Heart left ventricle (tissue), 13 donors: Measurements from ENCODE around the gene CCDC60.

Experiments used
- CTCF ChIP-seq, 12 donors: fragments of 200-600 bp; sonication (generic) in 4 of 12; IDR thresholded peaks; one replicate each; pipeline versions ENCODE4 v1.5.0 to v1.8.0; 2018 to 2022; ENCODE audit warnings: antibody characterized with exemption in 12 of 12, mild to moderate bottlenecking in 5 of 12
- POLR2A ChIP-seq, 2 donors: fragments of 450-650 bp; IDR thresholded peaks; one replicate each; pipeline ENCODE4 v1.6.1; 2017; ENCODE audit warnings: antibody characterized with exemption in 2 of 2, mild to moderate bottlenecking in 2 of 2, moderate library complexity in 2 of 2
- donor health status: ischemic (EF 13 %, LVEDD 7.1; RV severe dilation, severe dysfunction).
- donor health status: DM: no; HTN: yes; CAD: no.
- donor health status: DM: no; HTN: no; CAD: no.
- donor health status: ischemic (EF 25% LVEDD 6.9; RV normal size, moderate dysfunction).
- donor health status: ischemic (EF 25% LVEDD 5.7; RV mildly dilated, moderate dysfunction).
- donor health status: ischemic (EF 35%, LVEDD 5.7; RV mildly dilated, moderate dysfunction).
- donor health status: nonischemic (EF 11% LVEDD 7.7; RV severe dilation, severe dysfunction).
- donor health status: DM: yes; HTN: yes; CAD: no.
- donor health status: PGD.
- donor health status: ischemic (EF 29% LVEDD 5.4; RV normal size, mild dysfunction).
- donor health status: nonischemic (EF 23%, LVEDD 6.1; RV moderate dilation, normal function).

GRCh38 chr12:119547001-119547400 lies 212.5 kb downstream of the CCDC60 start:
- TF ChIP-seq CTCF (IDR thresholded peaks at IDR 0.05) (no peak), POLR2A (IDR thresholded peaks at IDR 0.05) (no peak)
